Erythroblast (primary cell): ENCODE data around the gene RET.

ENCODE experiments used
- GATA1 ChIP-seq: IDR thresholded peaks from 2 replicates; pipeline ENCODE4 v1.6.1; 2011; ENCODE audit warnings: low read depth, mild to moderate bottlenecking, control low read depth, low read length, moderate library complexity
- POLR2A ChIP-seq: IDR thresholded peaks from 2 replicates; pipeline ENCODE4 v1.6.1; 2011; ENCODE audit warnings: mild to moderate bottlenecking, low read length

DNA sequence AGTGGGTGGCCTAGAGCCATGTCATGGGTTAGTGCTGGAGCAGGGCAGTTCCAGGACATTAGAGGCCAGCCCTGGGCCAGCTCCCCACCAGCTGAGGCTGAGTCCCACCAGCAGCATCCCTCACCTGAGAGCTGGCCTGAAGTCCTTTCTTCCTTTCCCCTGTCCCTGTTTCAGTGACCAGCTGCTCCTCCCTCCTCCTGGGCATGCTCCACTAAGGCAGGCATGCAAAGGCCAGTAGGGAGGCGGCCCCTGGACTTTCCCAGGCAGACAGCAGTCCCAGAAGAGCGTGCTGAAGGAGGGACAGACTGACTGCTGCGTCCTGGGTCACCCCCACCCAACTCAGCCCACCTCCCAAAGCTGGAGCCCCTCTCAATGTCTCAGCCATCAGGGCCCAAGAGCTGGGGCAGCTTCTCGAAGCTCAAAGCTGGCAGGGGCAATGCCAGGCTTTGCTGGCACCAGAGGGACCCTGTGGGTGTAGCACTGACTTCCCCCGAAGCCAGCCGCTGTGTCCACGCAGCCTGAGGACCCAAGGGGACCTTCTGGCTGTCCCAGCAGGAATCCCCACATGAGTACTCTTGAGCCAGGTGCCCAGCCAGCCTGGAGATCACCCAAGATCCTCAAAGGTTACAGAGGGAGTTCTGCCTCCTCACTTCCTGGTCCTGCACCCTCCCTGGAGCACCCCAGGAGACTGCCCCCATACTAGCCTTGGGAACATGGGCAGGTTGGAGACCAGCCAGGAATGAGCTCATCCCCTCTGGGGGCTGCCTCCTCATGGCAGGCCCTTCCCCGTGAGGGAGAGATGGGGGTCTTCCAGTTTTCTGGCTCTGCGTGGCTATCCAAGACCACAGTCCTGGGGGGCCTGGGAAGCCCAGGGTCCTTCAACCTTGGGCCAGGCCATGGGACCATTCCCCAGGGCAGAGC, 35.2 kb upstream of the RET start:
- TF ChIP-seq POLR2A (no peak), GATA1 (no peak)
